ENCODE measurements around the gene ZSCAN10. TPM values are rescaled to one million over a fixed set of nuclear protein-coding genes. Genes with fewer than 3 reads are reported as not detected.

Gene ZSCAN10
- total RNA-seq, 4 donors from 2014 or later, result not detected

- intact Hi-C loops (cut with DNase I; ENCODE audit: low total_unique reads), result no loop called here
- WGBS, 2 donors (ENCODE audit: low coverage in 1 of 2), result 11 to 40% methylated on average over 1 to 23 of the region's 23 CpGs
- H3K9me3 ChIP-seq, result no peaks in the 10 kb centered on the region
- peak within 1 kb of the TSS; percentile 79 to 80 (median 80) for H3K27ac ChIP-seq
- H3K4me1 ChIP-seq, result peaks cover 9 to 30% (median 28%) of the 10 kb centered on the region in 4 donors
- TF ChIP-seq POLR2A (IDR thresholded peaks at IDR 0.05) (peak; percentile 27), EP300 (IDR thresholded peaks at IDR 0.05; ENCODE audit: low read depth) (no peak), CTCF (IDR thresholded peaks at IDR 0.05) (no peak), POLR2AphosphoS5 (IDR thresholded peaks at IDR 0.05) (peak in 1 of 3 donors; percentile 26)
- peak; percentile 85 for DNase-seq
- H3K27me3 ChIP-seq, result no peaks in the 10 kb centered on the region
- peak within 1 kb of the TSS; percentile 65 to 83 (median 72) for H3K4me3 ChIP-seq
- no peaks in the 10 kb centered on the region for H3K36me3 ChIP-seq
- in situ Hi-C loops (cut with MboI; ENCODE audit: low pct_ligation_motif_present in 1 of 4, low pct_unique_long_range_greater_than_20kb in 1 of 4, low sequenced_read_pairs in 3 of 4), result no loop called here
Measured at GRCh38 chr16:3112058-3112880, 13.2 kb upstream of the ZSCAN10 start, which contains the start of gene ZNF205. Gene ZNF205, plus strand, starts transcription at chr16:3112586. Its CDS starts 845 bp downstream, at chr16:3113431.

- in situ Hi-C loops (cut with MboI; ENCODE audit: low pct_ligation_motif_present in 1 of 4, low pct_unique_long_range_greater_than_20kb in 1 of 4, low sequenced_read_pairs in 3 of 4), result no loop called here
- no peaks in the 10 kb centered on the region for H3K36me3 ChIP-seq
- peak; percentile 95 for DNase-seq
- TF ChIP-seq EP300 (IDR thresholded peaks at IDR 0.05; ENCODE audit: low read depth) (no peak), CTCF (IDR thresholded peaks at IDR 0.05) (no peak), POLR2A (IDR thresholded peaks at IDR 0.05) (peak; percentile 52), POLR2AphosphoS5 (IDR thresholded peaks at IDR 0.05) (peak; percentile 59 to 75 (median 64))
- 0 to 1% methylated on average over 11 to 73 of the region's 74 CpGs for WGBS, 2 donors (ENCODE audit: low coverage in 1 of 2)
- H3K27me3 ChIP-seq, result no peaks in the 10 kb centered on the region
- peak overlapping the region; percentile 39 to 79 (median 62) for H3K4me3 ChIP-seq
- H3K27ac ChIP-seq, result peak overlapping the region; percentile 78 to 90 (median 82)
- no peaks in the 10 kb centered on the region for H3K9me3 ChIP-seq
- intact Hi-C loops (cut with DNase I; ENCODE audit: low total_unique reads), result no loop called here
- H3K4me1 ChIP-seq, result peaks cover 7 to 15% (median 10%) of the 10 kb centered on the region in 4 donors
Measured at GRCh38 chr16:3106205-3106928, 7.3 kb upstream of the ZSCAN10 start.

GRCh38 chr16:3101841-3102470 lies 2.9 kb upstream of the ZSCAN10 start:
- in situ Hi-C loops (cut with MboI; ENCODE audit: low pct_ligation_motif_present in 1 of 4, low pct_unique_long_range_greater_than_20kb in 1 of 4, low sequenced_read_pairs in 3 of 4) (no loop called here), intact Hi-C loops (cut with DNase I; ENCODE audit: low total_unique reads) (no loop called here)
- Histone ChIP-seq H3K4me1 (peaks cover 8 to 22% (median 12%) of the 10 kb centered on the region in 4 donors), H3K27me3 (peaks cover 19% of the 10 kb centered on the region), H3K4me3 (no peak overlapping the region), H3K36me3 (no peaks in the 10 kb centered on the region), H3K27ac (peak overlapping the region in 3 of 4 donors; percentile 17 to 54 (median 34)), H3K9me3 (no peaks in the 10 kb centered on the region)
- WGBS, 2 donors (ENCODE audit: low coverage in 1 of 2), result 34 to 67% methylated on average over 26 to 27 of the region's 27 CpGs
- TF ChIP-seq POLR2AphosphoS5 (IDR thresholded peaks at IDR 0.05) (no peak), CTCF (IDR thresholded peaks at IDR 0.05) (no peak), POLR2A (IDR thresholded peaks at IDR 0.05) (no peak), EP300 (IDR thresholded peaks at IDR 0.05; ENCODE audit: low read depth) (no peak)
- no peak for DNase-seq
